Neural cell (in vitro differentiated cells): Measurements from ENCODE around the gene LYZL6.

Experiments
- CTCF ChIP-seq: fragments of 450-650 bp; IDR thresholded peaks from 2 replicates; pipeline ENCODE4 v1.5.1; 2014; ENCODE audit warnings: antibody characterized with exemption, mild to moderate bottlenecking, moderate library complexity; ENCODE audit not compliant: poor library complexity, severe bottlenecking
- EP300 ChIP-seq: fragments of 450-650 bp; conservative IDR thresholded peaks from 2 replicates; pipeline ENCODE4 v1.6.1; 2014; ENCODE audit warnings: antibody characterized with exemption, mild to moderate bottlenecking, moderate library complexity; ENCODE audit not compliant: poor library complexity, severe bottlenecking
- EZH2 ChIP-seq: fragments of 200-600, 300-800 bp; shearing (Covaris generic), sonication (generic); IDR thresholded peaks from 2 replicates; pipeline ENCODE4 v1.6.1; 2014; ENCODE audit warnings: antibody characterized with exemption, low read length, borderline replicate concordance, mild to moderate bottlenecking; ENCODE audit not compliant: insufficient read depth, poor library complexity, severe bottlenecking
- POLR2AphosphoS5 ChIP-seq: IDR thresholded peaks from 2 replicates; pipeline ENCODE4 v1.6.1; 2012
- RAD21 ChIP-seq: fragments of 450-650 bp; conservative IDR thresholded peaks from 2 replicates; pipeline ENCODE4 v1.6.1; 2014; ENCODE audit warnings: antibody characterized with exemption, mild to moderate bottlenecking, moderate library complexity
- REST ChIP-seq: IDR thresholded peaks from 2 replicates; pipeline ENCODE4 v1.6.1; 2012; ENCODE audit warnings: borderline replicate concordance
- SMC3 ChIP-seq: fragments of 450-650 bp; conservative IDR thresholded peaks from 2 replicates; pipeline ENCODE4 v1.6.1; 2014; ENCODE audit warnings: antibody characterized with exemption, mild to moderate bottlenecking, moderate library complexity; ENCODE audit not compliant: poor library complexity

GRCh38 chr17:35912339-35912912, 31.1 kb downstream of the LYZL6 start:
- TF ChIP-seq CTCF: no peak
- no peak for TF ChIP-seq POLR2AphosphoS5
- no peak for TF ChIP-seq SMC3
- no peak for TF ChIP-seq RAD21
- TF ChIP-seq EP300: no peak
- no peak for TF ChIP-seq EZH2
- no peak for TF ChIP-seq REST
